OCI-M1 (cell line): ENCODE results near the gene APBB1IP.
"Not testable (repeated sequence)": the region's sequence is repeated elsewhere in the genome, so short reads cannot be mapped to it uniquely, and the experiment has no call there.

Experiments used
- DNase-seq: peaks from one replicate; lab custom pipeline; 2025; lab: John Stamatoyannopoulos, UW

APBB1IP gene

DNA sequence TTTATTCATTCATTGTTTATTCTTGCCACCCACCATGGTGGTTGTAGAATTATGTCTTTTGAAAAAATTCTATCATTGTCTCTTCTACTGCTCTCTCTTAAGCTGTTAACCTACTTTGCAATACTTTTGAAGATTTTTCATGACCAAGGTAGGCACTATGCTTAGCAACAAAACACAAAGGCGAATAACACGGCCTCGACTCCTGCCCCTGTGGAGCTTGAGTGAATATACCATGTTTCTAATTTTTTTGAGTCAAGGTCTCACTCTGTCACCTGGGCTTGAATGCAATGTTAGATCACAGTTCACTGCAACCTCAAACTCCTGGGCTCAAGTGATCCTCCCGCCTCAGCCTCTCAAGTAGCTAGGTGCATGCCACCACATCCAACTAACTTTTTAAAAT is 39.4 kb downstream of the APBB1IP start:
- no peak for DNase-seq

DNA sequence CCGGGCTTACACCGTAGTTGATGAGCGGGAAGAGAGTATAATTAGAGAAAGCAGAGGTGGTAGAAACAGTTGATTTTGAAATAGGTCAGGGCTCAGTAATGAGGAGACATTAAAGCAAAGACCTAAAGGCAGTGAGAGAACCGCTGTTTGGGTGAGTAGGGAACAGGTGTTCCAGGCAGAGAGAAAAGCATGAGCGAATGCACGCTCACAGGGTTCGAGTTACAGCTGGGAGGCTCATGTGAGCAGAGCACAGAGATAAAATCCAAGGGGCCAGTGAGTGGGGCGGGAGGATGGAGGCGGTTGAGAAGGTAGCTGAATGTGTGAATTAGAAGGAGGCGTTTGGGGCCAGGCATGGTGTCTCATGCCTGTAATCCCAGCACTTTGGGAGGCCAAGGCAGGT is 39.9 kb downstream of the APBB1IP start:
- DNase-seq = no peak

DNA sequence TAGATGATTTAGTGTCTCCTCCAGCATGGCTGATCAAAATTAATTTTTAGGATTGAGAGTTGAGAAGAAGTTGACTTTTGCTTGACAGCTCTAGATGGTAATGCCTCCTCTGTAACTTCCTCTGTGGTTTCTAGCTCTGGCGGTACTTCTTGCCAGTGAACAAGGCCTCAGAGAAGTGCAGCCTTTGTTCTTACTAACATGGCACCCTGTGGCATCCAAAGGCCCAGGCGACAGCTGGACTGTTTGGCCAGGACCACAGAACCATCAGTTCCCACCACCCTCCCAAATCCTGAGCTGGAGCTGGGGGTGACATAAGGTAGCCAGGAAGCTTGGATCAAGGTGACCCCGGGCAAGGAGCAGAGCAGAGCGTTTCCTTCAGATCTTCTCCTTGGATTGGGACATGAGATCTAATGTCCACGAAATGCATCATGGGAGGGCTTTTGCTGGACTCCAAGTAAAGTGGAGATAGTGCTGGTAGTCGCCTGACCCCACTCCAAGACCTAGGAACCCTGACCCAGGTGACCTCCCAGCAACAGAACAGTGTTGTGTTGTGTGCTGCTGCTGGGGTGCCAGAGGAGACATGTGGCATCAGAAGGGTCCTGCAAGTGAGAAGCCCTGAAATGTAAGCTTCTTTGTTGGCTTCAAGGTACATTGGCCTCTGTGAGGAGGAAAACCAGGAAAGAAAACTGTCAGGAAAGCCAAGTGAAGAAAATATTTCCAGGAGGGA is 41.8 kb downstream of the APBB1IP start:
- DNase-seq = peak; percentile 32

DNA sequence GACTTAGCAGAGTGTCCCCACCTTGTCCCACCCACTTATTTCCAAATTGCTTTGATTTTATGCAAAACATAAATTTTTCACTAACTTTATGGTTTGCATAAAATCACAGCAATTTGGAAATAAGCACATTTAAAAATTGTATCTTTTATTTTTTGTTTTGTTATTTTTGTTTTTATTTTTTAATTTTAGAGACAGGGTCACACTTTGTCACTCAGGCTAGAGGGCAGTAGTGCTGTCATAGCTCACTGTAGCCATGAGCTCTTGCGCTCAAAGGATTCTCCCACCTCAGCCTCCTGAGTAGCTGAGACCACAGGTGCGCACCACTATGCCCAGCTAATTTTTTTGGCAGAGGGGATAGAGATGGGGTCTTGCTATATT is 43.2 kb downstream of the APBB1IP start:
- no peak for DNase-seq

DNA sequence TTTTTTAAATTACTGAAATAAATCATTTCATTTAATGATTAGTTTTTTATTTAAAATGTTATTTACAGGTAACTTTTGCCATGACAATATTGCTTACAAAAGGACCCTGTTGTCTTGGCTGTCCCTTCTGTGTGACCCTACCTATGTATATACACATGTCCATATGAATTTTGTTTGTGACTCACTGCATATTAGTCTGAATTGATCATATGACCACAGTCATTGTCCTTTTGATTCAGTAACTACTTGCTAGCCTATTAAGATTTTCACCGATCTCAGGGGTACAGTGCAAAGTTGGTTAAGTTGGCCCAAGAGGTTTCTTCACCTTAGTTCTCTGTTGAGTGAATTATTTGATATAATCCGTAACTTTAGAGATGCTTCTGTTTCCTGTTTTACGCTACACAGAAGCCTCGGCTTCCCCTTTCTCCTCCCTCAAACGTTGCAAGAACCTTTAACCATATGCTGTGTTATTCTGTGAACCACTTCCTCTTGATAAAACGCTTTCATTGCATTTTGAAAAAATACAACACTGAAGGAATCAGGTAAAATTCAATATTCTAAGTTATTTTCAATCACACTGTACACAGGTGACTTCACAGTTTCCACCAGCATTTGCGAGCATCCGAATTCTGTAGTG is 43.9 kb downstream of the APBB1IP start:
- DNase-seq = peak; percentile 62

DNA sequence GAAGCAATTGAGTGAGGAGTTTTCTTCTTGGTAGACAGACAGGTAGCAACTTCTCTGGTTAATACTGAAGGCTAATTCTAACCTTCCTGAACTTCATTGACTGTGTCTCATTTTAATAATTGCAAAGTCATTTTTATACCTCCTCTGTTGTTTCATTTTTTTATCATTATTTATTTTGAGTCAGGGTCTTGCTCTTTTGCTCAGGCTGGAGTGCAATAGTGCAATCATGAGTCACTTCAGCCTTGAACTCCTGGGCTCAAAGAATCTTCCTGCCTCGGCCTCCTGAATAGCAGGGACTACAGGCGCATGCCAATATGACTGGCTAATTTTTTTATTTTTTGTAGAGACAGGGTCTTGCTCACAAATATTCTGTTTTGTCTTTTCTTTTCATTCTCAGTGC is 45.4 kb downstream of the APBB1IP start:
- no peak for DNase-seq

DNA sequence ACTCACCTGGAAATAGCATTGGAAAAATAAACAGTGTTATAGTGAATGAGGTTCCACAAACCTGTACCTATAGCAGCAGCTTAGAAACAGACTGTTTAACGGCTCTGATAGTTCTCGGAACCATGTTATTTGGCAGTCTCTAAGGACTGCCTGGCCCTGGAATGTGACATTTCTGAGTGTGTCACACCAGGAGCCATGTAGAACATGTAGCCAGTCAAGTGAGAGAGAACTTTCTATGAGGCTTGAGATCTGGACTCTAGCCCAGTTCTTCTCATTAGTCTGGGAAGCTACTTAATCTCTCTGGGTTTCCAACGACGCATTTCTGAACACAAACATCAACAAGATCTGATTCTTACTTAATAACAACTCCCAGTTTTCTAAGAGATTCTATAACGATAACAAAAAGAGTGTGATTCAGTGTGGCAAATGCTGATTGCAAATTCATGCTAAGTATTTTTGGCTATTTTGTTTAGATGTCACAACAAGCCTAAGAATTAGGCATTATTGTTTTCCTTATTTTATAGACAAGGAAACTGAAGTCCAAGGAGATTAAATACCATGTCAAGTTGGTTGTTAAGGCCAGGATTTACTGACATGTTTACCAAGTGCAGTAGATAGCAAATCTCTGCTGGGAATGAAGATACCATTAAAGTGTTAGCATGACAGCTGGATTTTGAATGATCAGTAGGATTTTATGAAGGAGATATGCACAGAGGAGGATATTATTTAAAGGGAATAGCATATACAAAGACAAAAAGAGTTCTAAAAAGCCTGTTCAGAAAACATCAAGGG is 47.2 kb downstream of the APBB1IP start:
- DNase-seq = no peak

DNA sequence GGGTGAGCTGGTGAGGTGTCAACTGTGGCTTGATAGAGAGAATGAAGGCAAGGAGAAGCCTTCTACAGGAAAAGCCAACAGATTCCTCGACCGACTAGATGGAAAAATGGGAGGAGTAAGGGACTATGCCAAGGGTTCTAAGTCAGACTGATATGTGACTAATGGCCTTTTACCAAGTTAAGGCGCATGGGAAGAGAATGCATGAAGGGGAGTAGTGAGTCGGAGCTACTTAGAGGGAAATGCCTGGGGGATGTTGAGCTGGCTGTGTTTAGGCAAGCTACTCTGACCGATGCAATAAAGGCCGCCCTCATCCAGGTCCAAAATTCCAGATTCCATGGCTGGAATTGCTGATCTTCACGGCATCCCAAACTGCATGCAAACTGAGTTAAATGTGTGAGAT is 48.2 kb downstream of the APBB1IP start:
- no peak for DNase-seq

DNA sequence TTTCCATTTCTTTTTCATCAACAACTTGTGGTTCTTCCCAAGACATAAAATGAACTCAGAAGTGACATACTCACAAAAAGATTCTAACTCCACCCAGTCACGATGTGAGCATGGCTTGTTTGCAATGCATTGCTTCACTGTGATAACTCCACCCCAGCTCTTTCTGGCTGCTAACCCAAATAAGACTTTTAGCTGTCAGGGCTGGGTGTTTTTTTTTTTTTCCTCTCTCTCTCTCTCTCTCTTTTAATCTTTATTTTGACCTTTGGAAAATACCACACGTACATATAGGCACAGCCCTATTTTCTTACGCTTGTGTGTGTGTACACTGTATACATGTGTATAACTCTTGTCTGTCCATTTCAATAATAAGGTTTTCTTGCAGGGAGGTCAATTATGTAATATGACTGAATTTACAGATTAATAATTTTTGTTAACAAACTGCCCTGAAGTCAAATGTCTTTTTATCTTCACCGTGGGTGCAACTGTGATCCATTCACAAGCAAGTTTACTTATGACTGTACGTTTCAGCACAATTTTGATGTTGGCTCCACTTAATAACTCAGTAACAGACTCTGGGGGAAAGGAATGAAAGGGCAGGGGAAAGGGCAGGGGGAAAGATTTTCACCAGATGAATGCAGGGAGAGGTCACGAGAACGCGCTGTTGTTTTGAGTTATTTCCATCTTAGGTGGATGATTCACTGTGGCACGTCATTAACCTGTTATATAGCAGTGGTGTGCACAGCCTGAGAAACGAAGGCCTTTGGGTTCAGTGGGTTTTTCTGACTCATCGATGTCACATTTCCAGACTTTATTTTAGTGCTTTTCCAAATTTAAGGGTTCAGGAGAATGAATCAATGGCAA is 49.1 kb downstream of the APBB1IP start:
- peak; percentile 11 for DNase-seq

DNA sequence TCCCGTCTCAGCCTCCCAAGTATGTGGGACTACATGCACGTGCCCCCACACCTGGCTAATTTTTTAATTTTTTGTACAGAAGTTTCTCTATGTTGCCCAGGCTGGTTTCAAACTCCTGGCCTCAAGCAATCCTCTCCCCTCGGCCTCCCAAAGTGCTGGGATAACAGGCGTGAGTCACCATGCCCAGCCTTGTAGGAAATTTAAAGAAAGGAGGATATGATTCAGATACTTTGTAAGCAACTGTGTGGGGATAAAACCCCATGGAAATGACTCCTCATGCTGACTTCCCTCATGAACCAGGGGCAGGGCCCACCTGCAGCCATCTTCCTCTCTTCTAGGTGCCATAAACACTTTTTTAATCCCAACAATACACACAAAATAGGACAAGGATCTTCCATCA is 50.2 kb downstream of the APBB1IP start:
- no peak for DNase-seq

DNA sequence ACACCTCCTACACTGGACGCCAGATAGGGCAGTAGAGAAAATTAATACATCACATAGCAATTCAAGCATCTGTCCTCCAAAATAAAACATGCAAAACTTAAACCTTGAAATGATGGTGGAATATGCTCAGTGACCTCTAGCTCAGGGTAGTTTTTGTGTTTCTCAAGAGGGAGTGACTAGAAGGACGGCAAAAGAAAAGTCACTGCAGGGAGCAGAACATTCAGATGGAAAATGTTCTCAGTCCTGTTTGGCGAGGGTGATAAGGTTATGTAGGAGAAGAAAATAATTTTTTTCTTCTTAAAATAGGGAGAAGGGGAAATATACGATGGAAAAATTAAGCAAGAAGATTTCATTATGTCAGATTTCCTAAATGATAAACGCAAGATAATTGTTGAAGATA is 50.9 kb downstream of the APBB1IP start:
- DNase-seq = no peak

DNA sequence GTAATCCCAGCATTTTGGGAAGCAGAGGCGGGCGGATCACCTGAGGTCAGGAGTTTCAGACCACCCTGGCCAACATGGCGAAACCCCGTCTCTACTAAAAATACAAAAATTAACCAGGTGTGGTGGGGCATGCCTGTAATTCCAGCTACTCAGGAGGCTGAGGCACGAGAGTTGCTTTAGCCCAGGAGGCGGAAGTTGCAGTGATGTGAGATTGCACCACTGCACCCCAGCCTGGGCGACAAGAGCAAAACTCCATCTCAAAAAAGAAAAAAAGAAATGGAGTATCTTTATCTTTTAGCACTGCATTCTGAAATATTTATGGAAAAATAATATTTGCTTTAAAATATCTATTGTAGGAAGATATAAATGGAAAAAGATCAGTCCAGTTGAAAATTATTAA is 52.2 kb downstream of the APBB1IP start:
- DNase-seq = not testable (repeated sequence)

DNA sequence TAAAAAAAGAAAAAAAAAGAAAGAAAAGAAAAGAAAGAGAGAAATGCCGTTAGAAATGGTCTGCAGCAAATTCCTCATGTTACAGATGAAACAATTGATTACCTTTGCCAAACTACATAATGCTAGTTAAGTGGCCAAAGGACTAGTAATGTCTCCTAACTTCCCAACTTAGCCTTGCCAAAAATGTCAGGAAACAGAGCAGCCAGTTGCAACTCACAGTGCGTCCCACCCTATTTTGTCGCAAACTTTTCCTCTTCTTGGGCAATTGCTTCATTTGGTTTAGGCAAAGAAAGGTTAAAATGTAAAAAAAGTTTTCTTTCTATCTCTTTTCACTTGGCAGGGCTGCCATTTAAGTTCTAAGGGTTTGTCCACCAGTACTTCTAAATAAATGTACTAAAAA is 53.1 kb downstream of the APBB1IP start:
- no peak for DNase-seq

DNA sequence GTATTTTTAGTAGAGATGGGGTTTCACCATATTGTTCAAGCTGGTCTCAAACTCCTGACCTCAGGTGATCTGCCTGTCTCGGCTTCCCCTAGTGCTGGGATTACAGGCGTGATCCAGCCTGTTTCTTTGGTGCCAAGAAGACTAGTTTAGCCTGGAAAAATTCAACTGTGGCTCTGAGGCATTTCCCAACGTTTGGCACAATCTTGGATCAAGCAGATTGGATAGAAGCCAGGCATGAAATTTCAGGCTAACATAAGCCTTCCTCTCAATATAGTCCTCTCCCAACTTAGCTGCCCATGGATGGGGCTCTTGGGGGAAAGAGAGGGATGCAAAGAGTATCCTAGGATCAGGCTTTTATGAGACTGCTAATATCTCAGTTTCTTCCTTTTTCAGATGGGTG is 53.8 kb downstream of the APBB1IP start:
- no peak for DNase-seq

DNA sequence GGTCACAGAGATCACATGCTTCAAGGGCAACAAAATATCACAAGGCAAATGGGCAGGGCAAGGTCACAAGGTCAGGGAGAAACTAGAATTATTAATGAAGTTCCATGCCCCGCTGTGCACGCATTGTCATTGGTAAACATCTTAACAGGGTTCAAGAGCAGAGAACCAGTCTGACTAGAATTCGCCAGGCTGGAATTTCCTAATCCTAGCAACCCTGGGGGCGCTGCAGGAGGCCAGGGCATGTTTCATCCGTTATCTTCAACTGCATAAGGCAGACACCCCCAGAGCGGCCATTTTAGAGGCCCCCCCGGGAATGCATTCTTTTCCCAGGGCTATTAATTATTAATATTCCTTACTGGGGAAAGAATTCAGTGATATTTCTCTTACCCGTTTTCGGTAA is 54.6 kb downstream of the APBB1IP start:
- DNase-seq = not testable (repeated sequence)

DNA sequence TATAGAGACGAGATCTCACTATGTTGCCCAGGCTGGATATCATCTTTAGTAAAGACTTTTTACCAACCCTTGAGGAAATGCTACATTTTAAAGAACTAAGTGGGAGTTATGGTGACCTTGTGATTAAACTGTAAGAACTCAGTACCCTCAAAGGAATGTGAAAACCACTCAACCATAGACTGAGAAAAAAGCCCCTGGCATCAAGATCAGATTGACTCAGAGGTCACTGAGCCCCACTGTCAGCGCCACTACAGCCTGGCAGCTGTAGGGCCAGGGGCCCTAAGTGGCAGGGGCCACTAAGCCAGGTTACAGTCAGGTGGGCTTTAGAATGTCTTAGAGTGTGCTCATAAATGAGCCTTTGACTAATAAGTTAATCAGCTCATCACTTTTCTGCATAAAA is 55.9 kb downstream of the APBB1IP start:
- no peak for DNase-seq

DNA sequence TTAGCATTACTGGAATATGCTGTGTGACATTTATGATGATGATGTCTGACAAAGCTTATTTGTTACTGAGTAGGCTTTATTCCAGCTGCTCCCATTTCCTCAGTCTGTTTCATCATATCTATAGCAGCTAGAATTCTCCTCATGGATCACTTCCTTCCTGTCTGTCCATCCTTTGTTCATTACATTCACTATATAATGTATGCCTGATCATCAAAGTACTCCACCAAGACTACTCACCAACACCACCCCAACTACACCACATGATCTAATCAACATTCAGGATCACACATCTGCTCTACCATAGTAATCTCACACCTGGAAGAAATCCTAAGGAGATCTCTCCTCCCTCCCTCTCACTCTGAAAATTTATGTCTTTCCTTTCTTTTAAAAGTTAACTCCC is 61.3 kb downstream of the APBB1IP start:
- DNase-seq = no peak

DNA sequence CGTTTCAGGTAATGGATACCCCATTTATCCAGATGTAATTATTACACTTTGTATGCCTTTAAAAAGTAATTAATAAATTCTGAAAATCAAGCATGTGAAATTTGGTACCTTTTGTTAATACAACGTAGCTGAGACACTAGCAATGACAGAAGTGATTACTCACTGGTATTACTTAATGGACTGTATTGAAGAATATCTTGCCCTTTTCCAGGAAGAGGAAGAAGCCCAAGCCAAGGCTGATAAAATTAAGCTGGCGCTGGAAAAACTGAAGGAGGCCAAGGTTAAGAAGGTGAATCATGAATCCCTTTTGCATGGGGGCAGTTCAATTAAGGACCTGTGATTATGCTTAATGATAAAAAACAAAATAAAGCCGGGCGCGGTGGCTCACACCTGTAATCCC is 64.8 kb downstream of the APBB1IP start:
- DNase-seq = no peak

DNA sequence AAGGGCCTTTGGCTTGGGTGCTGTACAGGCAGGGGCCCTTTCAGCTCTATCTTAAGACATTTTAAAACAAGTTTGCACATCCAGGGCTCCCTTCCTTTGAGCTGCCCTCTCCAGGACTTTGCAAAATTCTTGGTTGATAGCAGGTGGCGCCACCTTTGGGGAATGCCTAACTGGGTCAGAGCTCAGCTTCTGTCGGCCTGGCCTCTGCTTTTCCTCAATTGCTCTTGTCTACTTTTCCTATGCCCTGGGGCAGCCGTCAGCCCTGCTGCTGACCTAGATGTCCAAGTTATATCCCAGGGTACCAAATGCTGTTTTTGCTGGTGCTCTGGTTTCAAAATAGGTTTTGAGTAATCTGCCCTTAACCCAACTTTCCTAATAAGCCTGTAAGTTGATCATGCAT is 65.8 kb downstream of the APBB1IP start:
- DNase-seq = peak; percentile 11

DNA sequence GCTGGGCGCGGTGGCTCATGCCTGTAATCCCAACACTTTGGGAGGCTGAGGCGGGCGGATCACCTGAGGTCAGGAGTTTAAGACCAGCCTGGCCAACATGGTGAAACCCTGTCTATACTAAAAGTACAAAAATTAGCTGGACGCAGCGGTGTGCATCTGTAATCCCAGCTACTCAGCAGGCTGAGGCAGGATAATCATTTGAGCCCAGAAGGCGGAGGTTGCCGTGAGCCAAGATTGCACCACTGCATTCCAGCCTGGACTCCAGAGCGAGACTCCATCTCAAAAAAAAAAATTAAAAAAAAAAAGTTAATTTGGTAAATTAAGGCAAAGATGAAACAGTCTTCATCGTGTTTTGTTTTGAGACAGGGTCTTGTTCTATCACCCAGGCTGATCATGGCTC is 66.3 kb downstream of the APBB1IP start:
- DNase-seq = not testable (repeated sequence)

DNA sequence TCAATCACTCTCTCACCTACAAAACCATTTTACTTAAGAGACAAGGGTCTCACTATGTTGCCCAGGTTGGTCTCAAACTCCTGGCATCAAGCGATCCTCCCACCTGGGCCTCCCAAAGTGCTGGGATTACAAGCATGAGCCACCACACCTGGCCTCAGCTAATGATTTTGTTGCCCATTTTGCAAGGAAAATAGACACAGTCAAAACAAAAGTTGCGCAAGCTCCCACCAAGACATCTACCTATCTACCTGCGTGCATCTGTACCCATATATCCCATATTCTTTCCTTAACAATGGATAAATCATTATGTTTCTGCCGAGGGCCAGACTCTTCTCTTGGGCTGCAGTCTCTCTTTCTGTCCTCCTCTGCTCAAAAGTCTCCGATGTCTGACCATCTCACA is 67.3 kb downstream of the APBB1IP start:
- DNase-seq = no peak

DNA sequence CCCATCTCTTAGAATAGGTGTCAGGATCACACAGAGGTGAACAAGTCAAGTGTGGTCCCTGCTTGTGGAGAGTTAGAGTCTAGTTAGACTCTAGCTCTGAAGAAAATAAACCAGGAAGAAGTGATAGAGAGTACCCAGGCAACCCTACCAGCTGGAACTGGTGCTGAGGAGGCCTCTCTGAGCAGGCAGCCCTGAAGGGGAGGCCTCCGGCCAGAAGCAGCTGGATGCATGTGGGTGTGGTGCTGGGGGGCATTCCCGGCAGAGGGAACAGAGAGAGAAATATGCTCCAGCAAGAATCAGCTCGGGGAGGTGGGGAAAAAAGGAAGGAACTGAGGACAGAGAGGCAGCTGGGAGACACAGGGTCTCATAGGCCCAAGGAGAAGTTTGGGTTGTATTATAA is 68.6 kb downstream of the APBB1IP start:
- DNase-seq = no peak
